Superior temporal gyrus (tissue), 1 donor: ENCODE results near the gene CFDP1.
"Not testable (repeated sequence)": the region's sequence is repeated elsewhere in the genome, so short reads cannot be mapped to it uniquely, and the experiment has no call there.

Experiments used
- DNase-seq: peaks from one replicate; pipeline ENCODE4 v3.0.0-alpha.2; 2016; ENCODE audit errors: extremely low spot score

The CFDP1 gene

GRCh38 chr16:75293772-75294171, 139.5 kb downstream of the CFDP1 start:
- DNase-seq = no peak

- DNase-seq = no peak
These were observed 140.1 kb downstream of the CFDP1 start for GRCh38 chr16:75293173-75293572.

- DNase-seq = no peak
These were observed 140.6 kb downstream of the CFDP1 start for GRCh38 chr16:75292691-75293090.

- no peak for DNase-seq
These were observed 144.1 kb downstream of the CFDP1 start for GRCh38 chr16:75289189-75289588.

GRCh38 chr16:75288596-75289120, 144.6 kb downstream of the CFDP1 start:
- DNase-seq = no peak

GRCh38 chr16:75288181-75288580, 145.1 kb downstream of the CFDP1 start:
- no peak for DNase-seq

- no peak for DNase-seq
These were observed 145.6 kb downstream of the CFDP1 start for GRCh38 chr16:75287708-75288107.

GRCh38 chr16:75286389-75286788, 146.9 kb downstream of the CFDP1 start:
- DNase-seq = no peak

- peak; percentile 53 for DNase-seq
These were observed 150.6 kb downstream of the CFDP1 start for GRCh38 chr16:75282466-75283281.

- no peak for DNase-seq
These were observed 151.5 kb downstream of the CFDP1 start for GRCh38 chr16:75281826-75282225.

- DNase-seq = not testable (repeated sequence)
These were observed 152.3 kb downstream of the CFDP1 start for GRCh38 chr16:75281009-75281408.

GRCh38 chr16:75280331-75280804, 152.9 kb downstream of the CFDP1 start:
- no peak for DNase-seq

- no peak for DNase-seq
These were observed 154.0 kb downstream of the CFDP1 start for GRCh38 chr16:75279305-75279704.

GRCh38 chr16:75273054-75273925, 160.0 kb downstream of the CFDP1 start:
- DNase-seq = no peak

GRCh38 chr16:75272629-75273028, 160.7 kb downstream of the CFDP1 start:
- DNase-seq = not testable (repeated sequence)

- no peak for DNase-seq
These were observed 161.2 kb downstream of the CFDP1 start for GRCh38 chr16:75272097-75272551.

- no peak for DNase-seq
These were observed 161.7 kb downstream of the CFDP1 start for GRCh38 chr16:75271441-75272096.

- not testable (repeated sequence) for DNase-seq
These were observed 163.9 kb downstream of the CFDP1 start for GRCh38 chr16:75269358-75269757.

- DNase-seq = peak; percentile 60
These were observed 165.6 kb downstream of the CFDP1 start for GRCh38 chr16:75267631-75268264.

- peak; percentile 79 for DNase-seq
These were observed 166.3 kb downstream of the CFDP1 start for GRCh38 chr16:75266738-75267630.
